OCI-LY7 (cell line): ENCODE results near the gene ORC3.

Source experiments
- CTCF ChIP-seq: fragments of 200-600 bp; sonication (generic); conservative IDR thresholded peaks from 2 replicates; pipeline ENCODE4 v1.5.1; 2014; ENCODE audit warnings: mild to moderate bottlenecking, antibody characterized with exemption, low read length, moderate library complexity, mixed read lengths
- EZH2phosphoT487 ChIP-seq: fragments of 200-600 bp; sonication (generic); IDR thresholded peaks from 2 replicates; pipeline ENCODE4 v1.6.1; 2018; ENCODE audit warnings: low read depth, borderline replicate concordance, mild to moderate bottlenecking, mixed run types, antibody characterized with exemption, low read length, moderate library complexity, mixed read lengths

- TF ChIP-seq CTCF (no peak), EZH2phosphoT487 (no peak)
Observed at GRCh38 chr6:87641065-87641692, 51.2 kb downstream of the ORC3 start.
